HTR-8/SVneo (cell line): Measurements from ENCODE around the gene PCBD1.

Experiments
- DNase-seq: peaks from one replicate; pipeline ENCODE4 v3.0.0; 2011; ENCODE audit warnings: low spot score, mixed read lengths; ENCODE audit not compliant: insufficient read length
- FAIRE-seq: peaks from 2 replicates; lab custom pipeline; 2011; peaks lifted over from hg19 to GRCh38; lab: Jason Lieb, UNC

PCBD1 gene

DNA sequence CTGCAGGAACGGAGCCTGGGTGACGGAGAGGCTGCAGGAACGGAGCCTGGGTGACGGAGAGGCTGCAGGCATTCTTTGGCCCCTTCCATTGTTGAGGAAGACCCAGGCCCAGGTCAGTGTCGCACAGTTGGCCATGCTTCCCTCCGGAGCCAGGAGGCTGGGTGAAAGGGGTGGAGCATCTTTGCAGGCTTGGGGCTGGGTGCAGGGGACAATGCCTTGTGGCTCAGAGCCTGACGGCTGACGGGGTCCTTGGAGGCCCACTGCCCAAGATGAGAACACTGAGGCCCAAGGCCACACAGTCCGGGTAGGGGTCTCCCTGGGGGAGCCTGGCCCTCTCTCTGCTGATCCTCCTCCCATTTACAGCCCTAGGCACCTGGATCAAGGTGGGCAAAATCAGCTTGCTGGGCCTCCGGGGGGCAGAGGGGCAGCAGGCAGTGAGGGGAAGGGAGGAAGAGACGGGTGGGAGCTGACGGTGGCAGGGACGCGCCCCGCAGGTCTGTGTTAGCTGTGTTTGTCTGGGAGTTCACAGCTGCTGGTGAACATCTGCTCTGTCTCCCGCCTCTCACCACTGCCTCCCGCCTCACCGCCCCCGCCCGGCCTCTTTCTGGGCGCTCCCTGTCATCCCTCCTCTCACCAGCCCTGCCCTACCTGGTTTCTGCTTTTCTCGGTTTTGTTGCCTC lies 30.6 kb upstream of the PCBD1 start:
- DNase-seq, result no peak
- no peak for FAIRE-seq

DNA sequence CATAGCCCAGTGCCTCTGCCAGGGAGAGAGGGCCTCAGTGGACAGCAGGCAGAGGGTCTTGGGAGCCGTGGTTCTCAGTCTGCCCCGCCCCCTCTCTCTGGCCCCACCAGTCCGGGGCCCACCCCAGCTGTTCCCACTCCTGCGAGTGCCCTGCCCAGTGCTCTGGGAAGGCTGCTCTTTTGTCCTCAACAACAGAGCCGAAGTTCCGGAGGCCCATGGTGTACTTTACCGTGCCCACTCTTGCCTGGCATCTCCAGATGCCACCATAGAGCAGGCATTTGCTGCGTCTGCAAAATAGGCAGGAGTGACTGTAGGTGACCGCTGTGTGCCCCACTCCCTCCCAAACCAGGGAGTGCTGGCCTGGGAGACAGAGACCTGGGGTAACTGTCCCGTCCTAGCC lies 29.3 kb upstream of the PCBD1 start:
- DNase-seq, result no peak
- FAIRE-seq, result no peak

DNA sequence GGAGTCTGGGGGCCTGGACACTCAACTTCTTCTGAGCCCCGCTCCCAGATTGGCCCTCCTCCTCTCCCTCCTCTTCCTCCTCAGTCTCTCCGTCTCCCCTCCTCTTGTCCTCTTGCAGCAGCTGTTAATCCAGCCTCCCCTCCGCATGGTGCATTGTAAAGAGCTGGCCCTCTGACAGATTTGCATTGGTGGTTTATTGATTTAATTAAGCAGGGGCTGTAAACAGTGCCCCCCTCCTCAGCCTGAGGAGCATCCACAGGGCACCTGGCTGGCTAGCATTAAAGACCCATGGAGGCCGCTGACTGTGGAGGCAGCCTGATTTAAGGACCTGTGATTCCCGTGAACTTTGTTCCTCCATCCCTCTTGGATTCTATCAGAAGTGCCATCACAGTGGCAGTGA lies 28.9 kb upstream of the PCBD1 start:
- DNase-seq (no peak), FAIRE-seq (no peak)

DNA sequence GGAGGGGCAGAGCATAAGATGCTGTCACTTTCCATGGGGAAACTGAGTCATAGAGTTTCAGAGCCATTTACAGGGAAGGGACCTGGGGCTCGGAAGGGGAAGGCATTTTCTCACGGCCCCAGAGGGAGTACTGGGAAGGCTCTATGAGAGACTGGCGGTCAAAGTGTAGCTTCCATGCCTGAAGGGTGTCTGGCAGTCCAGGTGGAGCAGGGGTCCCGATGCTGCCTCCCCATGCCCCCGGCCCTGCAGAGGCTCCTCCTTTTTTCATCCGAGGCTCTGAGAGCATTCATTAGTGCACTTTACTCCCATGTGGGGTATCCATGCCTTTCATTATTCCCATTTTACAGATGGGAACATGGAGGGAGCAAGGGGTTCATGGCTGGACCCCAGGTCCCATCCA lies 27.9 kb upstream of the PCBD1 start:
- DNase-seq (no peak), FAIRE-seq (no peak)

DNA sequence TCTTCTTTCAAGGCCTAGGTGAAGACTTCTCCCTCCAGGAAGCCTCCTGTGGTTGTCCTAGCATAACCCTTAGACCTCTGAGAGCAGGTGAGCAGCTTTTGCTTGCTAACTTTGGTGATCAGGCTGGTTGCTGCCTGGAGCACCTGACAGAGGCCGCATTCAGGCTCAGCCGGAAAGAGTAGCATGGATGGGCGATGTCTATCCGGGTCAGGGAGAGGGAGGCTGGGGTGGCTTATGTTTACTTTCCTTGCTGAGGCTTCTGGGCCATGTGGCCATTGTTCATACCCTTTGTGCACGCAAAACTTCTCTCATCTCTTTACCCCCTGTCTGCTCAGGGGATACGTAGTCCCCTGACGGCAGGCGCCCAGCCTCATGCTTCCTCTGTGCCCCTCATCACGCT lies 27.4 kb upstream of the PCBD1 start:
- FAIRE-seq (no peak), DNase-seq (no peak)

DNA sequence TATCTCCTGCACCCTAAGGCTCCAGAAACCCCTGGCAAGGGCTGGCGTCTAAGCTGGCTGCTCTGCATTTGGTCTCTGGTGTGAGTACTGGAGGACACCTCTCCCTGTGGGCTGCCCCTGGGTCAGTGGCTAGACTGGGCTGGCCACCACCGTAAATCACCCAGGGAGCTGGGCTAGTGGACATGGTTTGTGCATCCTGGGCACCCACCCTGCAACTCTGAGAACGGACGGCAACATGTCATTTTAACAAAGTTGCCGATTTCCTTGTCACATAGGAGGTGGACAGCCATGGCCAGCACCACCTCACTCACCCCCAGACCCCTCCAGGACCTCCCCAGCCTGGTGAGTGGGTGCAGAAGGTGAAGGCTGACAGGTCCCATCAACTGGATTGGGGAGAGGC lies 26.8 kb upstream of the PCBD1 start:
- DNase-seq (no peak), FAIRE-seq (no peak)

DNA sequence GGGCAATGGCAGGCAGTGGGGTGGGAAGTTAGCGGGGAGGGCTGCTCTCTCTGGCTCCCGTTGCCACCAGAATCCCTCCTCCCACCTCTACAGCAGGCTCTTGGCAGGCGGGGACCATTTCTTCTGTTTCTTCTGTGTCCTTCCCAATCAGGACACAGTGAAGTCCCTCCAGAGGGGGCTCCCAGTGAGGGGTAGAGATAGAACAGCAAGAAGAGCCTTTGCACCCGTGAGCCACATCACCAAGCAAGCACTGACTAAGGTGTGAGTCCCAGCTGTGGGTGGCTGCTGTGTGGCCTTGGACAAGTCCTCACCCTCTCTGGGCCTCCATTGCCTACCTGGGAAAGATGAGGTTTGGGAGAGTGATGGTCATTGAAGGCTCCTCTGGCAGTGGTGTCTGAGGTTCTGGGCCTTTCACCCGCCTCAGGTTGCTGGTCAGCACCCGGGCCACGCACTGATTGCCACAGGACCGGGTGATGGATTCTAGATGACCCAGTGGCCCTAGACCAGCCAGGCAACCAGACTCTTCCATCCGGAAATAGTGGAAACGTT lies 26.0 kb upstream of the PCBD1 start:
- DNase-seq, result no peak
- FAIRE-seq, result no peak

DNA sequence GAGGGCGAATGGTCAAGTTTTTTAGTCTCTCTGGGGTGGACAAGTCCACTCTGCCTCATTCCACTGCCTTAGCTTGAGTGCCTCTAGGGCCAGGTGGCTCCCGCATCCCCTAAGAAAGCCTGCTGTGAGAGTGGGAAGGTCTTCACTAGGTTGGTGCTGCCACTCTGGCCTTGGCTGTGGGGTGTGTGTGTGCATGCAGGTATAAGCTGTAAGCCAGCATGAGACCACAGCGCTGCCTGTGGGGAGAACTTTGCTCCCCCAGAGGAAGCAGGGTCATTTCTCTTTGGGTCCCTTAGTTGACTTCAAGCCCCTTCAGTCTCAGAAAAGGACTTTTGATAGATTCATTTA lies 25.5 kb upstream of the PCBD1 start:
- DNase-seq, result no peak
- FAIRE-seq, result no peak

DNA sequence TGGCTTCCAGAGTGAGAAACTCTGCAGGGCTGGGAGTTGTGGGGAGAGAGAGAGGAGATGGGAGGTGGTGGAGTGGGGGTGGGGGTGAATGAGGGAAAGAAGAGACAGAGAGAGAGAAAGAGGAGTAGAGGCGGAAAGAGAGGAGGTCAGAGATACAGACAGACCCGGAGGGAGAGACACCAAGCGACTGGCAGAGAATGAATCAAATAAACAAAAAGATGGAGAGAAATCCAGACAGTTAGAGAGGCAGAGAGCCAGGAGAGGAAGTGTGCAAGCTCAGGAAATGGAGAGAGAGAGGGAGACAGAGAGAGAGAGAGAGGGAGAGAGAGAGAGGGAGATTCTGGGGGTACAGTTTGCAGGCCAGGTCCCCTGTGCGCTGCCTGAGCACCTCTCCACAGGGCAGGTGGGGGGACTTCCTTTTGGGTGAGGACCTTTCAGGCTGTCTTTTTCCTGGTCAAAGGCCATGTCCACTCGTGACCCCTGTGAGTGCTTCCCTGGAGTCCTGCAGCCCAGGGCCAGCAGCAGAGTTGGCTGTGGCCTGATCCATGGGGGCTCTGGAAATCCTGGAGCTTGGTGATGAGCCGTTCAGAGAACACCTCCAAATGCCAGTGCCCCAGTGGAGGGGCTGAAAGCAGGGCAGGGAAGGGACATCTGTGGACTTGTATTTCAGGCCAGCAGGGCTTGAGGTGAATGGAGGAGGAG lies 25.0 kb upstream of the PCBD1 start:
- FAIRE-seq (no peak), DNase-seq (no peak)

DNA sequence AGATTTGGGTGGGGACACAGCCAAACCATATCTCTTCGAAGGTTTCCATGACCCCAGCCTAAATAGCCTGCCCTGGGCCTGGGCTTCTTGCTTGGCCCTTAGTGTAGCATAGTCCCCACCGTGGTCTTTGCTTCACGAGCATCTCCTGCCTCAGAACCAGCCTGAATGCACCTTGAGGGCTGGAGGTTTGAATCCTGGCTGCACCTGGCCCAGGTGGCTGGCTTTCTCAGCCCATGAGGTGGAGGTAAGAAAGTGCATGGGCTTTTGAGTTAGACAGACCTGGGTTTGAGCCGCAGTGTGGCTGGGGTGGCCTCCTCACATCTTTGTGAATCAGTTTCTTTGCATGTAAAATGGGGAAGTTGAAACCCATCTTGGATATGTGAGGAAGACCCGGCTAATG lies 24.2 kb upstream of the PCBD1 start:
- FAIRE-seq (no peak), DNase-seq (no peak)

DNA sequence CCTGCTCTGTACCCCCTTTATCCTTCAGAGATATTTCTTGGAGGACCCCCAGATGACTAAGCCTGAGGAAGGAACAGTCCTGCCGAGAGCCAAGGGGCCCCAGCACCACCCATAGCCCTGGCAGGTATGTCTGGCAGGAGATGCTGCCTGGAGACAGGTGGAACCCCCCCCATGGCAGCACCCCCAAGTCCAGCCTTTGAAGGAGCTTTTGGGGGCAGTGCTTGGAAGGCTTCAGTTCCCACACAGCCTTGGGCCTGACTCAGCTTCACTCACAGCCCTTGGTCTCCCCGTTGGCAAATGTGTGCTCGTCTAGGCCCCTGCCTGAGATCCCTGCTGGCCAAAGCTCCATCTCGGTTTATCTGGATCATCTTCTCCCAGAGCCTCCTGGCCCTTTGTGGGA lies 23.0 kb upstream of the PCBD1 start:
- DNase-seq, result no peak
- no peak for FAIRE-seq

DNA sequence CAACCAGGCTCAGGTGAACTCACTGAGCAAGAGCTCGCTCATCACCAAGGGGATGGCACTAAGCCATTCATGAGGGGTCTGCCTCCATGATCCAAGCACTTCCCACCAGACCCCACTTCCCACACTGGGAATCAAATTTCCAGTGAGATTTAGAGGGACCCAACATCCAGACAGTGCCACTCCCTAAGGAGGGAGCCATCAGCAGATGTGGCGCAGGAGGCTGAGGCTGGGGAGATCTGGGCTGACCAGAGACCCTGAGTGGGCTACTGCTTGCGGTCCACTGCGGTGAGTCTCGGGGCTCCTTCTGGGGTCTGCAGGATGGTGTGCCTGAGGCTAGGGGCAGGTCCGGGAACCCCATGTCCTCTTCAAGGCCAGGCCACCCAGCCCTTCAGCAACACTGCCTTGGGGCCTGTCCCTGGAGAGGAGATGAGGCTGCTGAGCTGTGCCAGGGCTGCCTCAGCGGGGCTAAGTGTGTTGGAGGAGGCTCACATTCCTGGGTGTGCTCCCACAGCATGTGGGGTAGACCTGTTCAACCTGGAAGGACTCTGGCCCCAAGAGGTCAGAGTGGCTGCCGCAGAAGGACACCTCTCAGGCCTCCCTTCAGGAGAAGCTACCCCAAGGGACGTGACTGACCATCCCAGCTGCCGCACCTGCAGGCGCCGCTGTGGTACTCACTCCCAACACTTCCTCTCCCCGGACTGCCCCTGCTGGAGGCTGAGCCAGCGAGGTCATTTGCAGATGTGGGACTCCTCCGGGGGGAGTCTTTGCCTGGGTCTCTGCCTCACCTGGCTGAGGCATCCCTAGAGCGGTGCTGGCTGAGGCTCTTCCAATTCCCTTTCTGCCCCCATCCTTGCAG lies 22.3 kb upstream of the PCBD1 start:
- FAIRE-seq (no peak), DNase-seq (no peak)

DNA sequence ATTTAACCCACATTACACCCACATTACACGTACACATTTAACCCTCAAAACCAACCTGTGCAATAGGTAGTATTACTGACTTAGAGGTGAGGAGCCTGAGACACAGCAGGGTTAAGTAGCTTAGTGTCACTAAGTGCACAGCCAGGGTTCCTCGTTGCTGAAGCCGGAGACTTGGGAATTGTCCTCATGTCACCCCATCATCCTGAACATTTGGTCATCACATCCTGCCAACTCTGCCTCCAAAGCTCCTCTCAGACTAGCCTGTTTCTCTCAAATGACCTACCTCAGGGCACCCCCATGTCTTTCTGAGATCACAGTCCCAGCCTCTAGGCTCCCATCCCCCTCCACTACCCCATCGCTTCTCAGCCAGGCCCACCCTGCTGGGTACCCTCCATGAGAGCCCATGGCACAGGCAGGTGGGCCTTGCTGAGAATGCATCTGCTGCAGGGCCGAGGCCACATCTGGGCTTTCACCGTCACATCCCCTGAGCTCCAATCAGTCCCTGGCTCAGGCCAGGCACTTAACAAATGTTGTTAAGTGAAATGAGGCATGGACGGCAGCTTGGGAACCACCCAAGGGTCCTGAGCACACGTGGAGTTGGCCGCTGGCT lies 21.1 kb upstream of the PCBD1 start:
- peak; percentile 40 for FAIRE-seq
- no peak for DNase-seq

DNA sequence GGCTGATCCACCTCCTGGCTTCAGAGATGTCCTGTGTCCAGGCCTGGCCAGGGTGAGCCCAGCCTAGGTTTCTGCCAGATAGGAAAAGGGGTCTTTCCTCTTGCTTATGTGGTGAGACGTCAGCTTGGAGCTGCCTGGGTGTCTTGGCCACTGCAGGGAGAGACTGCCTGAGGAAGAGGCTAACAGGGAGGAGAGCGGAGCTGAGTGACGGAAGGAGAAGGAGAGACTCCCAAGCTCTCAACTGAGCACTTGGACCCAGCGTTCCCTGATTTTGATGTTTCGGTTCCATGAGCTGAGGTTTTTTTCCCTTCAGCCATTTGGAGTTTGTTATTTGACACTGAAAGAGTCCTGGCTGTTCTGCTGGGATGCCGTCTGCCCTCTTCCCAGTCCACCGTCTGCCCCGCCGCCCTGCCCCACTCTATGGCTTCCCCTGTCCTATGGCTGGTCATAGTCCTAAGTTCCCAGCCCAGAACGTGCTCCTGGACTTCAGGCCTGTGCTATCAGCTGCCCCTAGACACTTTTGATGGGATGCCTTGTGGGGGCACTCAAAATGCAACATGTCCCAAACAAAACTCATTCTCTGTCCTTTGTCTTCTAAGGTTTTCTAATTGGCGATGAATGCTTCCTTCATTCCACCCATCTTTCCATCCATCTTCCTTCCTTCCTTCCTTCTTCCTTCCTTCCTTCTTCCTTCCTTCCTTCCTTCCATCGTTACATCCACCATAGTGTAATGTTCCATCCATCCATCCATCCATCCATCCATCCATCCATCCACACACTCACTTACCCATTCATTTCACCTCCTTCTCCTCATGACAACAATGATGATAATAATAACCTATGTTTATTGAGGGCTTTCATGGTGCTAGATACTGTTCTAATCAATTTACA lies 20.3 kb upstream of the PCBD1 start:
- FAIRE-seq (no peak), DNase-seq (no peak)

DNA sequence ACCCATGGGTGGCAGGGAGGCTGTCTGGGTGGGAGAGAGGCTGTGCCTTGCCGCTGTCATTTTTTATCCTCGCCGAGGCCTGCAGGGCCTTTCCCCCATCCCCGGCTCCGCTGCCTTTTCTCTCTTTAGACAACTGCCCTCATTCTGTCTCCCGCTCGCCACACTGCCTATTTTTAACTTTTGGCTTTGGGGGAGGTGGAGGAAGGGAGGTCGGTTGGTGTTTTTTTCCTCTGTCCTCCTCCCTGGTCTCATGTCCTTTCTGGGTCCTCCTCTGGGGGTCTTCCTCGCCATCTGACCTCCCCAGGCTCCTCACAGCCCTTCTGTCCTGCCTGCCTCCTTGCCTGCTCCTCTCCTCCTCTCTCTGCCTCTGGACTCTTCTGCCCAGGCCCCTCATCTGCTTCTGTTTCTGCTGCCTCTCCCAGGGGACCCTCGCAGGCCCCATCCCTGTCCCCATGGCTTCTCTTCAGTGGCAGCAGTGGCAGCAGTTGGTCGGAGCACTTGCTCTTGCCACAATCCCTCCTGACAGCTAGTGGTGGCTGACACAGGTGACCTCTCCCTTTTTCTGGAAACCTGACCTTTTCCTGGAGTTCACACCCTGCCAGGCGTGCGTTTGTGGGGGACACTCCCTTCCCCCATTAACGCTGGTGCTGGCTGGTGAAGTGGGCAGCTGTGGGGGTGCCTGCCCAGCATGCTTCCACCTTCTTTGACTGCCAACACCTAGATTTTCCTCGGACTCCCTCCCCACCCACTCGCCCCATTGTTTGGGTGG lies 19.5 kb upstream of the PCBD1 start:
- FAIRE-seq, result no peak
- DNase-seq, result no peak

DNA sequence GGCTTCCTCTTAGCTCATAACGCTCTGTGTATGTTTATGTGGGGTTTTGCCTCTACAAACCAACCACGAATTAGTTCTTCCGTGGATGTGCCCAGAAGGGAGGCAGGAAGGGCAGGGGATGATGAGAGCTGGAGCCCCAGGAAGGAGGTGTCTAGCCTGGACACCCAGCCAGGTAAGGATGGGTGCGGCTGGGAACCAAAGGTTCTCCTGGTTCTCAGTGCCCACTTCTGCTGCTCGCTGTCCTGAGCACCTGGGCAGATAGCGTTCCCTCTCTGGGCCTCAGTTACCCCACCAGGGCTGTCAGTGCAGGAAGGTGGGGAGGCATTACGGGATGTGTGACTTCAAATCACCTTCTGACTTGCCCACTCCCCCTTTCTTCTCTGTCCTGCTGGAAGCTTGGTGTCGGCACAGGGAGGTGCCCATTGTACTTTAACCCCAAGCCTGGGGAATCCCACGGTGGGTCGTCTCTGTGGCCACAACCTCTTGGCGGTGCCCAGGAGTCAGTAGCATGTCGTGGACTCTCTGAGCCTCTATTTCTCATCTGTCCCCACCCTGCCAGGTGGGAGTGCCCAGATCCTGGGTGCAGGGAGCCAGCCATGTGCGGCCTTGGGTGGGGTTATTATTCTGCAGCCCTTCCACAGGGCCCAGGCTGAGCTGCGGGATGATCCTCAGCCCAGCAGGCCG lies 18.7 kb upstream of the PCBD1 start:
- FAIRE-seq (no peak), DNase-seq (no peak)

DNA sequence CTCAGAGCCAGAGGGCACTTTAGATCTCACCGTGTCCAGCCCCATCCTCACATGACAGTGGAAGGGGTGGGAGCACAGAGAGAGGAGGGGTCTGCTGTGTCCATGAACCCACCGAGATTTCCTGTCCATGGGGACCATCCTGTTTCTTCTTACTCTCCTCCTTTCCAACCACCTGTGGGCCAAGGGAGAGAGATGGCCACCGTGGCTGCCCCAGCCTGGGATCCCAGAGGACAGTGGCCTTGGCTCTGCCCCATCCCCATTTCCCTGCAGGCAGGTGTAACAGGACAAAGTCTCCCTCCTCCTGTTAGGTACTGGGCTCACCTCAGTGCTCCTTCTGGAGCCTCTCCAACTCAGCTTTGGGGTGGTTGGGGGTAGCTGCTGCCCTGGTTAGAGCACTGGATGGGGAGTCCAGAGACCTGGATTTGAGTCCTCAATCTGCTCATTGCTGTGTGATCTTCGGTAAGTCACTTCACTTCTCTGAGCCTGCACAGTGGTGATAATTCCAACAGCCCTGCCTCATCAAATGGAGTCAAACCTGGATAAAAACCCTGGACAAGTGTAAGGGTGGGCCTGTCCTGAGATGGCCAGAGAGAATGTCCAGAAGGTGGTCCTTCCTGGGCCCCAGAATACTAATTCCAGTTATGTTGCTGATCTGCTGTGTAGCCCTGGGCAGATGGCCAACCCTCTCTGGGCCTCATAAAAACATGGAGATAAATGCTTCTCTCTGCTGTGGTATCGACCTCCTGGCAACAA lies 17.8 kb upstream of the PCBD1 start:
- FAIRE-seq, result no peak
- no peak for DNase-seq
